SIG-M5 treated with dmso at 0.1 percent for 504 hours (cell line): ENCODE results near the gene ZNF282.
"Not testable (repeated sequence)": the region's sequence is repeated elsewhere in the genome, so short reads cannot be mapped to it uniquely, and the experiment has no call there.

ENCODE experiments used
- DNase-seq: peaks from one replicate; lab custom pipeline; 2025; ENCODE audit not compliant: unreplicated experiment; lab: John Stamatoyannopoulos, UW

ZNF282 gene

GRCh38 chr7:149224352-149224751 is 29.0 kb downstream of the ZNF282 start:
- no peak for DNase-seq

- no peak for DNase-seq
These were observed 29.8 kb downstream of the ZNF282 start for GRCh38 chr7:149225106-149225505.

- no peak for DNase-seq
These were observed 30.3 kb downstream of the ZNF282 start for GRCh38 chr7:149225656-149226055.

- DNase-seq: not testable (repeated sequence)
These were observed 31.0 kb downstream of the ZNF282 start for GRCh38 chr7:149226366-149226765.

GRCh38 chr7:149226840-149227494 is 31.6 kb downstream of the ZNF282 start:
- DNase-seq: no peak

- no peak for DNase-seq
These were observed 33.6 kb downstream of the ZNF282 start for GRCh38 chr7:149228831-149229471.

- peak; percentile 2 for DNase-seq
These were observed 34.2 kb downstream of the ZNF282 start for GRCh38 chr7:149229526-149229925.

GRCh38 chr7:149232362-149232761 is 37.0 kb downstream of the ZNF282 start:
- no peak for DNase-seq

- not testable (repeated sequence) for DNase-seq
These were observed 38.4 kb downstream of the ZNF282 start for GRCh38 chr7:149233655-149234204.

GRCh38 chr7:149237502-149237901 is 42.2 kb downstream of the ZNF282 start:
- no peak for DNase-seq

GRCh38 chr7:149238051-149238450 is 42.7 kb downstream of the ZNF282 start:
- peak; percentile 53 for DNase-seq

- DNase-seq: peak; percentile 90
These were observed 44.2 kb downstream of the ZNF282 start, which contains the start of gene ZNF212 for GRCh38 chr7:149239345-149240143. TSS of gene ZNF212 (plus strand) at chr7:149239651. CDS start at chr7:149239779, 128 bp downstream.

- DNase-seq: no peak
These were observed 45.3 kb downstream of the ZNF282 start for GRCh38 chr7:149240637-149241036.

GRCh38 chr7:149241696-149242095 is 46.4 kb downstream of the ZNF282 start:
- no peak for DNase-seq

- DNase-seq: no peak
These were observed 49.9 kb downstream of the ZNF282 start for GRCh38 chr7:149245244-149245643.

GRCh38 chr7:149245744-149246143 is 50.4 kb downstream of the ZNF282 start:
- no peak for DNase-seq

GRCh38 chr7:149248777-149249176 is 53.4 kb downstream of the ZNF282 start:
- no peak for DNase-seq

- not testable (repeated sequence) for DNase-seq
These were observed 54.8 kb downstream of the ZNF282 start for GRCh38 chr7:149250151-149250550.

GRCh38 chr7:149251518-149251917 is 56.2 kb downstream of the ZNF282 start:
- not testable (repeated sequence) for DNase-seq

GRCh38 chr7:149252378-149252777 is 57.0 kb downstream of the ZNF282 start:
- no peak for DNase-seq

- DNase-seq: no peak
These were observed 58.3 kb downstream of the ZNF282 start for GRCh38 chr7:149253665-149254064.
